Measurements from ENCODE around the gene RRH.
"Not testable (repeated sequence)": the region's sequence is repeated elsewhere in the genome, so short reads cannot be mapped to it uniquely, and the experiment has no call there.

RRH gene, protein sequence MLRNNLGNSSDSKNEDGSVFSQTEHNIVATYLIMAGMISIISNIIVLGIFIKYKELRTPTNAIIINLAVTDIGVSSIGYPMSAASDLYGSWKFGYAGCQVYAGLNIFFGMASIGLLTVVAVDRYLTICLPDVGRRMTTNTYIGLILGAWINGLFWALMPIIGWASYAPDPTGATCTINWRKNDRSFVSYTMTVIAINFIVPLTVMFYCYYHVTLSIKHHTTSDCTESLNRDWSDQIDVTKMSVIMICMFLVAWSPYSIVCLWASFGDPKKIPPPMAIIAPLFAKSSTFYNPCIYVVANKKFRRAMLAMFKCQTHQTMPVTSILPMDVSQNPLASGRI

DNA sequence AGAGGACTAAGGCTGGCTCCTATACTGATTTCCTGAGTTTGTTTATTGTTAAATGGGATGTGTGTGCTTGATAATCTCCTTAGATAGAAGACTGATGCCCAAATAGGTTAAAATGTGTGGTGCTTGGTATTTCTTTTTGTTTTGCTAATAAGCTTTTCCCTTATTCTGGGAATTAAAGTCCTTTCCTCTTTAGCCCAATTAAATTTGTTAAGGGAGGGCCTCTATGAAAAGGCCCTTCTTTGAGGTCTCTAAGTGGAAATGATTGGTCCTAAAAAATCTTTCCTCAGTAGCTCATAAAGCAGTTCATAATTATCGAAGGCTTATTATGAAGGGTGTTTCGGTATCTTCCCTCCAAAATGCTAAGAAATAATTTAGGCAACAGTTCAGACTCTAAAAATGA, at the start of gene RRH:
Gene RRH, plus strand, starts transcription at position 301 of the 400 bp plus-strand sequence. Its CDS starts 56 bp downstream, at position 357.
- DNase-seq (ENCODE audit: low read depth), result no peak

DNA sequence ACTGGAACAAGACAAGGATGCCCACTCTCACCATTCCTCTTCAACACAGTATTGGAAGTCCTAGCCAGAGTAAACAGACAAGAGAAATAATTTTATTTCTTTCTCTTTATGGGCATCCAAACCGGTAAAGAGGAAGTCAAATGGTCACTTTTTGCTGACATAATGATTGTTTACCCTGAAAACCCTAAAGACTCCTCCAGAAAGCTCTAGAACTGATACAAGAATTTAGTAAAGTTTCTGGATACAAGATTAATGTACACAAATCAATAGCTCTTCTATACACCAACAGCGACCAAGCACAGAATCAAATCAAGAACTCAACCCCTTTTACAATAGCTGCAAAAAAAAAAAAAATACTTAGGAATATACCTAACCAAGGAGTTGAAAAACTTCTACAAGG, 45.7 kb upstream of the RRH start:
- not testable (repeated sequence) for DNase-seq (ENCODE audit: low read depth)

DNA sequence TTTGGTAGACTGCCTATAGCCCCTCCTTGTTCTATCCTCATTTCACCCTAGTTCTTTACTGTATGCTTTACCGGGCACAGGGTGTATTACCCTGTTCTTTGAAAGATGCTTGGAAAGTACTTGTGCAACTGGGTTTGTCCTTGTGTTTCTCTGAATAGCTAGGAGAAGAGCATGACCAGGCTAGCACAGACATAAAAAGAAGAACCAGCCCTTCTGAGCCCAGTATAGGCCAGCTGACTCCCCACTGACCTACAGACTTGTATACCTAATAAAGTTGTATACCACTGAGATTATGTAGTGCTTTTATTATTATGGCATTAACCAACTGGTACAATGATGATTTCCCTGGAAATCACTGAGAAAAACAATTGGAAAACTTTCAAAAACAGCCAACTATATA, 40.9 kb upstream of the RRH start:
- no peak for DNase-seq (ENCODE audit: low read depth)

DNA sequence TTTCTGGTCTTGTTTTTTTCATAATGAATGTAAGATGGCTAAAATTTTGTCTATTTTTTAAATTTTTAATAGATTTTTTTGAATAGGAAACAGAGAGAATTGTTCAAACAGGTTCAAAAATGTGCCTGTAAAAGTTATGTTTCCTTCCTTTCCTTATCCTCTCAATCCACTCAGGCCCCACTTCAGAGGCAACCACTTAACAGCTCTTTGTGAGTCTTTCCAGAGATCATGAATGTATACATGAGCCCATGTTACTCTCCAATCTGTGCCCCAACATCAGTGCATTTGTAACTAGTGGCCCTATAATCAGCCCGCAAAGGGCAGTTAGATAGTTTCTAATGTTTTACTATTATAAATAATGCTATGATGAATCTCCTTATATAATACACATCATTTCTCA, 40.0 kb upstream of the RRH start:
- no peak for DNase-seq (ENCODE audit: low read depth)

DNA sequence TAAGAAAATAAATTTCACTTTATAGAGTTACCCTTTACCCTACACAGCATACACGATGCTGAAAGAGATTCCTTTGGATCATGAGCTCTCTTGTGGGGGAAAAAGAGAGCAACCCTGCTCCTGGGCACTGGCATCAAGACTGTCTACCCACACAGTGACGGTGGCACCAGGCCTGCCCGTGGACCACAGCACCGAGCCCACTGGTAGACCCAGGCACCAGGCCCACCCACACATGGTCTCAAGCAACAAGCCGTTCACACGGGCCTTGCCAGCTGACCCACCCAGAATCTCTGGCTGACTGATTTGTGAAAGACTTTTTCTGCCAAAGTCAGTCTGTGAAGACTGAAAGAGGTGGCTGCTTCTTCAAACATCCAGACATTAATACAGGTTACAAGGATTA, 32.7 kb upstream of the RRH start:
- DNase-seq (ENCODE audit: low read depth), result no peak

DNA sequence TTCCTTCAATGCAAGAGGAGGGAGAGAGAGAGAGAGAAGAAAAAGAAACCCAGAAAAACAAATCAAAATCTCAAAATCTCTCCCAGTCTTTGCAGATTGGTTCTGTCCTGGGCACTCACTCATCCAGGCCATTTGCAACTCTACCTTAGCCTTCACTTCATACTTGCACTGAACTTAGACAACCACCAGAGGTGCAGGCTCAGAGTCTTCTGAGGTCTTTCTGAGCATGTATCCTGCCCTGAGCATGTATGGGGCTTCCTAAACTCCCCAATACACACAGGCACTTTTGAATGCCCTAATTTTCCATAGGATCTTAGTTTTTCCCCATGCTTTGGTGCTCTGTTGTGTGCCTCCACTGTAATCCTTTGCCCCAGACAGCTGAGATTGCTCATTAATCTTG, 28.9 kb upstream of the RRH start:
- DNase-seq (ENCODE audit: low read depth), result no peak

DNA sequence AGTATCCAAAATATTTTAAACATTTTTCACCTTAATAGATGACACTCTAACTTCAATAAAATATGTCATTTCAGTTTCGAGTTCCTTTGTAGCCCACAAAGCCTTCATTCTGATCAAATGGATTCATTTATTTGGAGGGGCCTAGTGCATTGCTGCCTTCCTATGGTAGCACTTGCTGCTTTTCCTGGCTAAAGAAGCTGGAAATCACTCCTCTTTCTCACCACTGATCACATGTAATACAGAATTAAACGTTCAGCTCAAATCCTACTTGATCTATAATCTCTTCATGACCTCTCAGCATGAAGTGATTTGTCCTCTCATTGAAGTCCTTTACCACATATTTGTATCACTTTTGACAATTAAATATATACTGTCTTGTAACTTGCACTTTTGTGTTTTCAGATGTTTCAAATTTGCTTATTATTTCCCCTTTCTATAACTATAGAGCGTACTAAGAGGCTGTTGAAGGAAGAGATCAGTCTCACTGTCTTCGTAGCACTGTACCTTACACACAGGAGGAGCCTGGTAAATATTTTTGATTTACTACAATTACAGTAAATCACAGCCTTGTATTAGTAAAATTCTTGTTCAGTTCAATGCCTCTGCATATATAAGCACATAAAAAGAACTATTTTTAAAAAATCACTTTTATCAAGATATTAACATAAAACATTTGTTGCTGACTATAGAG, 26.5 kb upstream of the RRH start:
- DNase-seq (ENCODE audit: low read depth), result no peak

DNA sequence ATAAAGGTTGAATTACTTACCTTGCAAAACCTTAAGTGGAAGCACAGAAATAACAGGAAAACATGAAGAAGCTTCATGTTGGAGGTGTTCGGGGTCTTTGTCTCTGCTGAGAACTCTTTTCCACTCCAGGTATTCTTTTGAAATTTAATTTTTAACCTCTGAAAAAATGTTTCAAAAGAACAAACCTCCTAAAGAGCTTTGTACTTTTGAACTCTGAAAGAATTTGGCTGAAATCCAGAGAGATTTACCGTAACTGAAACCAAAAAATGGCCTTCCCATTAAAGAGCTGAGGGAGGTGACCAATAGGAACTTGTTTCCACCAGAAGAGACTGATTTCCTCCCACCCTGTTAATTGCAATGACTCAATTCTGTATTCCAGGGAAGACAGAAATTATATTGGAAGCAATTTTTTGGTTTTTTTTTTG, 25.9 kb upstream of the RRH start, which contains the start of gene CFI:
Gene CFI, minus strand, starts transcription at position 105 of the 425 bp plus-strand sequence. Its CDS starts 28 bp downstream, at position 77.
- no peak for DNase-seq (ENCODE audit: low read depth)

DNA sequence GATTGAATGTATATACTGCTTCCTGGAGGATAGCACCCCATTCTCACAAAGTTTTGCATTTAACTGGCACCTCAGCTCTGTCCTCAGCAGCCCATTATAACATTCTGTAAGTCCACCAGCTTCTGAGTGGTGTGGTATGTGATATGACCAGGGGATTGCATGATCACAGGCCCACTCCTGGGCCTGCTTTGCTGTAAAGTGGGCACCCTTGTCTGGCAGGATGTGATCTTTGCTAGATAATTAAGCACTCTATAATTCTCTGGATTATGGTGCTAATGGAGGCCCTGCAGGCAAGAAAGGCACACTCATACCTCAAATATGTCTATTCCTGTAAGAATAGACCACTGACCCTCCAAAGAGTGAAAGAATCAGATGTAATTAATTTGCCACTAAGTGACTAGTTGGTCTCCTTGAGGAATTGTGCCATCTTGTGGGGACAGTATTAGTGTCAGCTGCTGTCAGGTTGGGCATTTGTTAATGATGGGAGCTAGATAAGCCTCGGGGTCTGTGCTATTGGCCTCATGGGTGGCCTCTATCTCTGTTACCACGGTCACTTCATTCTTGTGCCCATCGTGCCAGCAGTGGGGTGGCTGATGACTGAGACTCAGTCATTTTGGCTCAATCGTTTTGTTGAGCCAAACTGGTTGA, 23.7 kb upstream of the RRH start:
- no peak for DNase-seq (ENCODE audit: low read depth)

DNA sequence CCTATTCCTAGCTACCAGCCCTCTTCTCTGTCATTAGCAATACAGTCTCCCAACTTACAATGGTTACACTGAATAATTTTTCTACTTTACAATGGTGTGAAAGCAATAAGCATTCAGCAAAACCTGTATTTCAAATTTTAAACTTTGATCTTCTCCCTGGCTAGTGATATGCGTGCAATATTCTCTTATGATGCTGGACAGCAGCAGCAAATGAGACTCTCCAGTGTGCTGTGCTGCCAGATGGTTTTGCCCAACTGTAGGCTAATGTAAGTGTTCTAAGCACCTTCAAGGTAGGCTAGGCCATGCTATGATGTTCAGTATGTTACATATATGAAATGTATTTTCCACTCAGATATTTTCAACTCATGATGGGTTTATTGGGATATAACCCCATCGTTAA, 18.1 kb upstream of the RRH start:
- no peak for DNase-seq (ENCODE audit: low read depth)

DNA sequence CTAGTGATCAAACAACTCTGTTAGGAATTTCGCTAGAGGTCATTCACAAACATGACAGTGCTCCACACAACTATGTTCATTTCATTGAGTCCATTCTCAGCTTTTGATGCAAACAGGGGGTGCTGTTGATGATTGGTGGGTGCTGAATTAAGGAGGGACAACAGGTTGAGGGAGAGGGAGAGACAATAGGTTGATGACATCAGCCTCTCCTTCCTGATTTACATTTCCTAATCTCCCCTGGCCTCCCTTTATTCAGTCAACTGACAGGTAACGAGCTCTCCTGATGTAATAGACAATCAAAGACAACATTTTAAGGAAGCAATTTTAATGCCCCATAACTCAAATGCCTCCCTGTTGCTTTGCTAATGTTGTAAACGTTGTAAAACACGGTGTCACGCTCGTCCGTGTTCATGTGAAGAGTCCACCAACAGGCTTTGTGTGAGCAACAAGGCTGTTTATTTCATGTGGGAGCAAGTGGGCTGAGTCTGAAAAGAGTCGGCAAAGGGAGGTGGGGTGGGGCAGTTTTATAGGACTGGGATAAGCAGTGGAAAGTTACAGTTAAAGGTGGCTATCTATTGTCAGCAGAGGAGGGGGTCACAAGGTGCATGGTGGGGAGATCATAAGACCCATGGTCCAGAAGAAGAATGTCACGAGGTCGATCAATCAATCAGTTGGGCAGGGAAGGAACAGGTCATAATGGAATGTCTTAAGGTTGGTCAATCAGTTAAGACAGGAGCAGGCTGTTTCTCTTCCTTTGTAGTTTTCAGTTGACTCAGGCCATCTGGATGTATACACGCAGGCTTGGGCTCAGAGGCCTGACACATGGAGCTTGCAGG, 17.0 kb upstream of the RRH start:
- no peak for DNase-seq (ENCODE audit: low read depth)

DNA sequence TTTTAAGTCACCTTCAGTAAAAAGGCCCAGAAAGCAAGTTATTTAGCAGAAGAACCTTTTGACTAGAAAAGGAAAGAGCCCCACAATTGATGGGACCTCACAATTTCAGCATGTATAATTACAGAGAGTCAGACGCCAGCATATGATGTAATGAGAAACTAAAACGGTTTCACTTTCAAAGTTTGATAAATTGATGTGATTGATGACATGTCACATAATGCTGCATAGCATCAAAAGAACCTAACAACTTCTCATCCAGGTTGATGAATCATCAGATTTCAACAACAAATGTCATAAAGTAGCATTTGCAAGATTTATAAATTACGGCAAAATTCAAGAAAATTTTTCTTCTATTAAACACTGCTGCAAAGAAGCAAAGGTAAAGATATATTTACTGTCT, 16.1 kb upstream of the RRH start:
- DNase-seq (ENCODE audit: low read depth), result no peak

DNA sequence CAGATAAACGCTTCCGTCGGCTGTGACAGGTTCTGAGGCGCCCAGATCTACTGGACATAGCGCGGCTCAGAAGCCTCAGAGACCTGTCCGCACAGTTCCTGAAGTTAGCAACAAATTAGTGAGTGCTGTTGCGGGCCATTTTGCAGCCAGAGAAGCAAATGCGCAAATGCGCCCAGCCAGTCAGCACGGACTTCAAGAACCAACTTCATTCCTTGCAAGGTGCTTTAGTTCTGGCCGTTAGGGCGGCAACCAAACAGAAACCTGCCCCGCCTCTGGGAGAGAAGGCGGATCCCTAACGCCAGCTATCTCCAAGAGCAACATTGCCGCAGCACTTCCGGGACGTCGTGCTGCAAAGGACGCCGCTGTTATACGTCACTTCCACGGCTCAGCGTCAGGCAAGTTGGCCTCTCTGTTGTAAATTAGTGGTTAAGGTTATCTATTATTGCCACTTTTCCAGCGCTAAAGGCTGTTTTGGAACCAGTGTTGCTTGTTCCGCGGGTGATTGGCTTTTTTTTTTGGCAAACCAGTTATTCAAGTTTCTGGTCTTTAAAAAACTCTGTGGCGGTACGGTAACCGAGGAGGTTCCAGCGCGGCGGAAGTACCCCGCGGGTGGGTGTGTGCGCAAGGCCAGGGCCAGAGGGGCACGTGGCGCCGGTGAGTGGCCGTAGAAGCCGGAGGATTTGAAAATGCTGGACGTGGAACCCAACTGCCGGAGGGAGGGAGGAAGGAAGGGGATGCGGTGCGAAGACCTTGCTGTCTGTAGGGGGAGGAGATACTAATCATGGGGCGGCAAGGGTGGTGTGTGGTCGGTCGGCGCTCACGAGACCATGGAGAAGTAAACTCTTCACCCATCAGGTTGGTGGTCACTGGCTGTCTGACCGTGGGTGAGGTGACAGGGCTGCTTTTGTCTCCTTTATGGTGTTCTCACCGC, 12.4 kb upstream of the RRH start, which contains the start of gene GAR1:
Gene GAR1, plus strand, starts transcription at position 612 of the 931 bp plus-strand sequence. CDS start 403 bp downstream, outside the sequence.
- DNase-seq (ENCODE audit: low read depth), result peak; percentile 92

DNA sequence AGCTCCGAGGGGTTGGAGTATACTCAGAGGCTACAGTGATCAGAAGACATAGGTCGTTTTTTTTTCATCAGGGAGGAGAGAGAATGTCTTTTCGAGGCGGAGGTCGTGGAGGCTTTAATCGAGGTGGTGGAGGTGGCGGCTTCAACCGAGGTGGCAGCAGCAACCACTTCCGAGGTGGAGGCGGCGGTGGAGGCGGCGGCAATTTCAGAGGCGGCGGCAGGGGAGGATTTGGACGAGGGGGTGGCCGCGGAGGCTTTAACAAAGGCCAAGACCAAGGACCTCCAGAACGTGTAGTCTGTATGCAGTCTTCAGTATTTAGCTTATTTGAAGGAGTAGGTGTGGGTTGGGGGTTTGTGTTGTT, 11.7 kb upstream of the RRH start:
- no peak for DNase-seq (ENCODE audit: low read depth)

DNA sequence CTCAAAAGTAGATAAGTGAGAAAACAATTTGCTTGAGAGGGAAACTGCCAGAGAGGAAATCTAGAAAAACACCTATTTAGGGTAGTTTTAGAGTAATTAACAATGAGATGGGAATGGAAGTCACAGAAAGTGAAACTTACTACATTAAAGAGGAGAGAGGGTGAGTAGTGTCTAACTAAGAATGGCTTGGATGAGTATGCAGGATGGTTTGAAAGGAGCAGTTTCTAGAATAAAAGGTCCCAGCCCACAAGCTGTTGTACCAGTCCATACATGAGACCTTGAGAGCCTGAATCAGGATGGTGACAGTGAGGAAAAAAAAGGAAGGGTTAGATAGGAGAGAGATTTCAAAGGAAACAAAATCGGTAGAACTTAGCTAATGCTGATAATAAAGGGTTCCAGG, 10.9 kb upstream of the RRH start:
- DNase-seq (ENCODE audit: low read depth), result no peak

DNA sequence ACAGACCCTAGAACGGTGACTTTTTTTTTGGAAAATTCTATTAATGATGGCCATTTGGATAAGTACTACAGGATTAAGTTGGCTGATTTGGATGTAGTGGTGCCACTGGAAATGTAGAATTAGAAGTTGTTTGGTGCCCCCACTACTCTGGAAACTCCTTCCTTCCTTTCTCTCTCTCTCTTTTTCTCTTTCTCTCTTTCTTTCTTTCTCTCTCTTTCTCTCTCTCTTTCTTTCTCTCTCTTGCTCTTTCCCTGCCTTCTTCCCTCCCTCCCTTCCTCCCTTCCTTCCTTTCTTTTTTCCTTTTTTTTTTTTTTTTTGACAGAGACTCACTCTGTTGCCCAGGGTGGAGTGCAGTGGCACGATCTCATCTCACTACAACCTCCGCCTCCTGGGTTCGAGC, 9.5 kb upstream of the RRH start:
- DNase-seq (ENCODE audit: low read depth), result no peak

DNA sequence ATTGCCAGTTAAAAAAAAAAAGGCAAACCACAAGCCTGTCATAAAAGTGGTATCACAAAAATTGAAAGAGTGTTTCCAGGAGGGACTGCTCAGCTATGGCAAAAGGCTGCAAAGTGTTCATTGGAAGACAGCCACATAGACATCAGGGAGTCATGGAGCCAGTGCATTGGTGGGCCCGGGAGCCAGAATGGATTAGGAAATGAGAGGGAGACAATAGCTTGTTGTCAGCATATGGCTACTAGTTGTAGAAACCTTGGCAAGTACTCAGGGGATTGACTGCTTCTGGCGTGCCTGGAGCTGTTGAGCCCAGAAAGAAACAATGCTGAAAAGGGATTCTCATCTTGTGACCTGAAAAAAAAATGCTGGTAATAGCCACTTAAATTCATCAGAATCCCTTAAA, 7.2 kb upstream of the RRH start:
- no peak for DNase-seq (ENCODE audit: low read depth)

DNA sequence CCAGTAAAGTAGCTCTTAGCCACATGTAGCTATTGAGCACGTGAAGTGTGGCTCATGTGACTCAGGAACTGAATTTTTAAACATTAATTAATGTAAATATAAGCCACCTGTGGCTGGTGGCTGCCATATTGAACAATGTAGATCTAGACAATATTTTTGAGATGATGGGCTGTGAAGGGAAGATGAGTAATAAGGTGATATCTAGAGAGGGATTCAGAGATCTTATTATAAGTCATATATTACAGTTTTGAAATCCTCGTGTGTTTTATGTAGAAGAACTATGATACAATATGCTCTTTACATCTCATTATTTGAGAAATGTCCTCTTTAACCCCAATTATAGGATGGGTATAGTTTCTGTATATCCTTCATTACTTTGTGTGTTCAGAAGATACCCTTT, 6.6 kb upstream of the RRH start:
- DNase-seq (ENCODE audit: low read depth), result no peak

DNA sequence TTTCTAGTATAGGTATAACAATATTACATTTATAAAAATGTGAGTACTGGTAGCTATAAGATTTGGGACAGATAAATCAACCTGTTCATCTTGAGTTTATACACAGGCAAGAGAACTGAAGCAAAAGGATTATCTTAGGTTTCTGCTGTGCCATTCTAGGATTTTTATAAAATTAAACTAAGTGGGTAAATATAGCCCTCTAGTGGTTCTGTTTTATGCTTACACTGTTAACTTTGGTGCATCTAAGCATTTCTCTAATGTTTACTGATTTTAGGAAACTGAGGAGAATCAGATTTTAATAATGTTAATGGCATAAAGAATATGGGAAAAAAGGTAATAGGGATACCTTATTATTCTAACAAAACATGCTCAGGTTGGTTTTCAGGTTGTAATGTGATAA, 1.1 kb upstream of the RRH start:
- DNase-seq (ENCODE audit: low read depth), result no peak

DNA sequence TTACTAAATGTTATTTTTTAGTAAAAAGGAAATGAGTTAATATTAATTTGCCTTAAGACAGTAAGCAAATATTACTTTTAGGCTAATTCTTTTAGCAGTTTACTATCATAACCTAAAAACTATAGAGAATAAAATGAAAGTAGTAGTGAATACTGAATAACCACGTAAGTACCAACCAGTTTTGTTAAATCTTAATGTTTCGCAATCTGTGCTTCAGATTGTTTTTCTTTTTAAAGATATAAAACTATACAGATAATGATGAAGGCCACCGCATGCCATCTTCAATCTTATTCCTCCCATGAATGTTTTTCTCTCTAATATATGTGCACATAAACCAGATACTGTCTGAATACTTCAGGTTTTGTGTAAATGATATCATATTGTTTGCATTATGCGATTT, 6.0 kb downstream of the RRH start:
- no peak for DNase-seq (ENCODE audit: low read depth)

DNA sequence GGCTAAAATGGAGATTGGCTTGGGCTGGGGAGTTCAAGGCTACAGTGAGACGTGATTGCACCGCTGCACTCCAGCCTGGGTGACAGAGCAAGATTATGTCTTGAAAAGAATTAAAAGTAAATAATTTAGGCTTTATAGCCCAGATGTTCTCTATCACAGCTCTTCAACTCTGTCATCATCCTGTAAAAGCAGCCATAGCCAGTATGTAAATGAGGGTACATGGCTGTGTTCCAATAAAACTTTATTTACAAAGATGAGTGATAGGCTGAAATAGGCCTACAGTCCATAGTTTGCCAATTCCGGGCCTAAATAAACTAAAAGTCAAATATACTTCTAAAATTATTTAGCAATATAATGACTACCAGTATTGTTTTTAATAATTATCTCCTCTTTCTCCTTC, 9.2 kb downstream of the RRH start:
- no peak for DNase-seq (ENCODE audit: low read depth)

Measured in HS-27A (cell line).